GM19328 (cell line): ENCODE results near the gene TIMM17A.

ENCODE experiments used
- ATAC-seq: cut with Tn5 transposase; IDR thresholded peaks from one replicate; pipeline ENCODE4 v1.9.1; 2021; ENCODE audit warnings: mild to moderate bottlenecking, moderate library complexity; ENCODE audit not compliant: unreplicated experiment

Gene TIMM17A

GRCh38 chr1:201955009-201955728 lies at the start of gene TIMM17A:
TIMM17A (plus strand) TSS chr1:201955503; CDS start chr1:201955527, 24 bp downstream.
- peak; percentile 99 for ATAC-seq

DNA sequence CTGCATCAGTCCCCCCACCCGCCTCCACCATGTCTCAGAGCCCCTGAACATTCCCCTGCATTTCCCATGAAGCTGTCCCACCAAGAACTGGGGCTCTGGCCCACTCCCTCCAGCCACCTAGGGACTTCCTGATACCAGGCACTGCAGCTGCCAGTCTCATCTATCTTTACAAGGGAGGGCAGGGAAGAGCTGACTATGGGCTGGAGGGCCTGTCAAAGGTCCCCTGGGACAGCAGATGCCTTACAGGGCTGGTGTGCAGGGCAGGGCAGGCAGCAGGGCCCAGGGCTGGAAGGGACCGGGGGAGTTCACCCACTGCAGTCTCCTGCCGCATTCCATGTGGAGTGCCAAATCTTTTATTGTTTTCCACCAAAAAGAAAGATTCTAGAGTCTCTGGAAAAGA lies 49.0 kb upstream of the TIMM17A start:
- no peak for ATAC-seq

DNA sequence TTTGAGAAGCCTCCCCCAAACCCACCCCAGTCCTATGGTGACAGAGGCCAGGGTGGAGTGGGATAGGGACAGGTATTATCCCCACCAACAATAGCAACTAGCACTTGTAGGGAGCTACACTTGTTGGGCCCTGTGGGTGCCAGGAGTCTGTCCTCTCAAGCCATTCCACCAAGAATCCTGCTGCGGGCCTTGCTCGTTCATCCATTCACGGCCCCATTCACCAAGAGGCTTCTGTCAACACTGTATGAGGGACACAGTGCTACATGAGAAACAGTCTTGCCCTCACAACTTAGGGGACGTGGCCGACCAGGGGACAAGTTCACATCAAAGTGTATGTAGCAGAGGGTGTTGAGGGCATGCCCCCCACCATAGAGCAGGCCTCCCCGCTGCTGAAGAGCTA lies 47.7 kb upstream of the TIMM17A start:
- no peak for ATAC-seq

- ATAC-seq: no peak
These were observed 43.3 kb upstream of the TIMM17A start for GRCh38 chr1:201911826-201912571.

GRCh38 chr1:201912832-201913231 lies 42.5 kb upstream of the TIMM17A start:
- ATAC-seq: no peak

DNA sequence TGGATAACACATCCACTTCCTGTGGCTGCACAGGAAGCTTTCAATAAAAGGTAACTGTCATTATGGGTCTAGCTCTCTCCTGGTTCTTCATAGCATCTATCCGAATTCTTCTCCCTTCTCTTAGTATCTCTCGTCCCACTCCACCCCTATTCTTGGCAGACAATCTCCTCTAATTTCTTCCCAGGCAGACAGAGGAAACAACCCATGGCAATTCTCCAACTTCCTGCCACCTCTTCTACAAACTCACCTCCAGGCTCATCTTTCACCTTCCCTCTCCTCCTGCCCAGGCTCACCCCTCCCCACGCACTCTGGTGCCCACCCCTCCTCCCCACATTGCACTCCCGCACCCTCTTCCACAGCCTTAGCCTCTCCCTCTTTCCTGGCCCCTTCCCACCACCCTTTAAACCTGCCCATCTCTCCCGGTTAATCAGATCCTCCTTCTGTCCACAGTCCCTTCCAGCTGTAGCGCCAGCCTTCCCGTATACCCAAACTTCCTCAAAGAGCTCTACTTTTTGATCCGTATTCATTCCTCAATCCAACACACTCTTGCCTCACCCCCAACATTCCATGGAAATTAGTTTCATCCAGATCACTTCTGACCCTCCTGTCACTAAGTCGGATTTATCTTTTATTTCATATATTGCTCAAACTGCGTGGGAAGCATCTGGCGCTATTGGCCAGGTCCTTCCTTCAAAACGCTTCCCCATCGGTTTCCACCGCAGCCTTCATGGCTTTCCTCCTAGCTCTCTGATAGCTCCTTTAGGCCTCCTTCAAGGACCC lies 40.7 kb upstream of the TIMM17A start:
- no peak for ATAC-seq

DNA sequence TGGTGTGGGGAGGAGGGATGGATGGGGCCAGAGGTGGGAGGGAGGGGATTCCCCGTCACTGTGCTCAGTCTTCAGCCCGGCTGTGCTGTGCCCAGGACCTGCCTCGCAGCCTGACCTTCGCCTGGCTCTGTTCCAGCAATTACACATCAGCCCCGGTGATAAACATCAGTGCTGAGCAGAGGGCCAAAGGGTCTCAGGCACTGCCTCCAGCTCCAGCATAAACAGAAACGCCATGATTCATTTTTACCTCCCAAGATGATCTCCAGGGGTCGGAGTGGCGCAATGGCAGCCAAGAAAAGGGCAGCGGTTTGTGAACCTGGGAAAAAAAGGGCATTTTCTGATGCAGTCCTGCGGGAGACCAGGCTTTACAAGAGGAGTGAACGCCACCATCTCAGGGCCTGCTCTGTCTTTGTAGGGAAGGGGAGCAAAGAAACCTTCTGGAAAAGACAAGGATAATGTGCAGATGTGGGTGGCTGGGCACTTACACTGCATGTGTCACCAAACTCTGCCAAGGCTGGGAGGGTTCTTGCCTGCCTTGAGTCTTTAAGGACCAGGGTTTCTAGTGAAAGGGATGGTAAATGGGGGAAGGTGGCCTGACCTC lies 38.6 kb upstream of the TIMM17A start:
- no peak for ATAC-seq

DNA sequence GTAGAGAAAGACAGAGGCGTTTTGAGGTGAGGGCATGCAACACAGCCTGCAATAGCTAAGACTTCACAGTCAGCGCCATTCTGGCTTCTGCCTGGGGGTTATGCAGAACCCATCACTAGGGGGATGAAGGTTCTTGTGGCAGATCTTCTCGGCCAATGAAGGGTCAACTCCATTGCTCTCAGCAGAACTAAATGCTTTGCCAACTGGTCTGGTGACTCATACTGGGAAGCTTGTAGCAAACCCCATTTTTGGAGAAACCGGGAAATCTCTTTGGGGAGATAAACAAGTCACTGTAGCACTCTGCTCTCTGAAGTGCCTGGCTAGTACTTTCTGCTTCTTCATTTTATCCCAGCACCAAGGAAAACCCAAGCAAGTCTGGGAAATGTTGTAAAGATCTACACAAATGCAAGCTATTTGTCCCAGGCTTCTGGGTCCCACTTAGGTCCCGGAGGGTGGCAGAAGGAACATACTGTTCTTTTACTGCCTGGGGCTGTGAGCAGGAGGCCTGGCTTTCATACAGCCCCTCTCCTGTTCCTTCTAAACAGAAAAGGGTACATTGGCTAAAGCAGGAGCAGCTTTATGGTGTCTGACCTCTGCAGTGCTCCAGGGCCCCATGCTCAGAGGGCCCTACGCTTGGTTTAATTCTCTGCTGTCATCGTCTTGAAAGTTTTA lies 37.8 kb upstream of the TIMM17A start:
- no peak for ATAC-seq

DNA sequence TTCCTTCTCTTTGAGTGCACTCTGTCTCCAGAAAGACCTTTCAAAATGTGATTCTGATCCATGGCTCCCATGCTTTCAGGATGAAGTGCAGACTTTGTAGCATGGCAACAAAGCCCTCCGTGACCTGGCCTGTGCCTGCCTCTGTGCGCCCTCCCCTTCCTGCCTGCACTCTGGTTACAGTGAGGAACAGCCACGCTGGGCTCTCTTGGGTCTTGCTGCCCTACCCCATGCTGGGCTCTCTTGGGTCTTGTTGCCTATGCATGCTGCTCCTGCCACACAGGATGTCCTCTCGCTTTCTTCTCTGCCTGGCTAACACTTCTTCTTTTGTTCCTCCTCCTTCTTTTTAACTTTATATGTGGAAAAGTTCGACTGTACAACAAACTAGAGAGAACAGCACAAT lies 37.0 kb upstream of the TIMM17A start:
- ATAC-seq: no peak

GRCh38 chr1:201921952-201922558 lies 33.2 kb upstream of the TIMM17A start:
- ATAC-seq: no peak

- no peak for ATAC-seq
These were observed 30.1 kb upstream of the TIMM17A start for GRCh38 chr1:201925301-201925567.

DNA sequence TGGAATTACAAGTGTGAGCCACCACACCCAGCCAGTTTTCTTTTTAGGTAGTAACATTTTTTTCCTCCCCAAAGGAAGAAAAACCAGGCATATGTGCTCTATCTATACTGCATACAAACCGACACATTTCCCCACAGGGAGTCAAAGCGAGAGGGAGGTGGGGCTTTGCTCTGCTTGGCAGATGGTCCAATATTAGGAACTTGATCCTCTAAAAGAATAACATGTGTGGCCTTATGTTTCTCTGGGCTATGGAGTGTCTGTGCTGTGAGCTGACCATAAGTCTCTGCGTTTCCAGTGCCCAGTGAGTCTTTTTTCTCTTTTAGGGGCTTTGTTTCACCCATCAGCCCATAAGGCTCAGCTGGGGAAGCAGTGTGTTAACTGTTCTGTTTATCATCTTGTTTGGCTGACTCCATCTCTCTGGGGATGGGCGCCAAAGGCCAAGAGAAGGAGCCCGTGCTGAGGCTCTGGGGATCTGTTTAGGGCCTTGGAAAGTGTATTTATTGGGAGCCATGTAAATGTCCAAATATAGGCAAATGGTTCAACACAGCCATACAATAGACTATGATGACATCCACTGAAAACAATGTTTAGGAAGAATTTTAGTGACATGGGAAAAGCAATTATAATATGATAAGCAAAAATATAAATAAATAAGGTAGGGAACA lies 29.2 kb upstream of the TIMM17A start:
- ATAC-seq: no peak

DNA sequence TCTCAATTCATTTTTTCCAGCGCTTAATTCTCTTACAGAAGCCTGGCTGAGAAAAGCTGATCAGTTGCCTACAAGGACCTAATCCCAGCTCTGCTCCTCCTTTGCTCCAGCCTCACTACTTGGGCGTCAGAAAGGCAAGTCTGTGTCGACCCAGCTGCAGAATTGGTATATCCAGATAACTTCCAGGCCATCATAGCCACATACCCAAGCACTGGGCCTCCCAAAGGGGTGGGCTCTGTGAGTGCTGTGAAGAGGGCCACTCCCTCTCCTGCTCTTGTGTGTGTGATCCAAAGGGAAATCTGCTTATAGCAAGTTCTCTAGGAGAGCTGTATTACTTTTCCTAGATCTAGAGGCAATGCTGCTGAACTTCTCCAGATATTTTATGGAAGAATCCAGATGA lies 27.0 kb upstream of the TIMM17A start:
- ATAC-seq: no peak

GRCh38 chr1:201930137-201930536 lies 25.2 kb upstream of the TIMM17A start:
- no peak for ATAC-seq

DNA sequence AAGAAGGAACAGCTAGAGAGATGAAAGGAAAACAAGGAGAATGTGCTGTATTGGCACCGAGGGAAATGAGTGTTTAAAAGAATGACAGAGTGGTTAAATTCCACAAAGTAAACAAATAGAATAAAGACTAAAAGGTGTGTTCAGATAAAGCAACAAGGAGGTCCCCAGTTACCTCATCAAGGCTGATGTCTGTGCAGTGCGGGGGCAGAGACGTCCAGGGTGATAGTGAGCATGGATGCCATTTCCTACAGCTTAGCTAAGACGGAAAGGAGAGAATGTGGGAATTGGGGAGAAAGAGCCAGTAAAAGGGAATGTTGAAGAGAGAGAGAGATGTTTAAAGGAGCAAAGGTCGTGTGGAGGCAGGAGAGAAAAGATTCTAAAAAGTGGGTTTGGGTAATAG lies 24.5 kb upstream of the TIMM17A start:
- no peak for ATAC-seq

- ATAC-seq: no peak
These were observed 21.4 kb upstream of the TIMM17A start for GRCh38 chr1:201933840-201934430.

DNA sequence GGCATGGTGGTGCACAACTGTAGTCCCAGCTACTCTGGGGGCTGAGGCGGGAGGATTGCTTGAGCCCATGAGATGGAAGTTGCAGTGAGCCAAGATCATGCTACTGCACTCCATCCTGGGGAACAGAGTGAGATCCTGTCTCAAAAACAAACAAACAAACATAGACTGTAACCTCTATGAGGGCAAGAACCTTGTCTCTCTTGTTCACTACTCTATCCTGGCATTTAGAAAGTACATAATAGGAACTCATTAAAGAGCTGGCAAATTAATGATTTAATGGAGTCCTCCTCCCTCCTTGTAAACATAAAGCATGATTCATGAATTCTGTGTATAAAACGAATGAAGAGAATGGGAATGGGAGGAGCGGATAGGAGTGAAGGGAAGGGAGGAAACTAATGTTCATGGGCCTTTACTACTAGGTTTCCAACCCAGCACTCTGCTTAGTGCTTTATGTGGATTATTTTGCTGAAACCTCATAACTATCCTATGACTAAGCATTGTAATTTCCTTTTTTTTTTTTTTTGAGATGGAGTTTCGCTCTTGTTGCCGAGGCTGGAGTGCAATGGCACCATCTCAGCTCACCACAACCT lies 17.6 kb upstream of the TIMM17A start:
- ATAC-seq: no peak

GRCh38 chr1:201938440-201939035 lies 16.8 kb upstream of the TIMM17A start:
- ATAC-seq: no peak

- ATAC-seq: no peak
These were observed 16.2 kb upstream of the TIMM17A start for GRCh38 chr1:201939148-201939547.
